ENCODE data around the gene IFI44L.

IFI44L gene

DNA sequence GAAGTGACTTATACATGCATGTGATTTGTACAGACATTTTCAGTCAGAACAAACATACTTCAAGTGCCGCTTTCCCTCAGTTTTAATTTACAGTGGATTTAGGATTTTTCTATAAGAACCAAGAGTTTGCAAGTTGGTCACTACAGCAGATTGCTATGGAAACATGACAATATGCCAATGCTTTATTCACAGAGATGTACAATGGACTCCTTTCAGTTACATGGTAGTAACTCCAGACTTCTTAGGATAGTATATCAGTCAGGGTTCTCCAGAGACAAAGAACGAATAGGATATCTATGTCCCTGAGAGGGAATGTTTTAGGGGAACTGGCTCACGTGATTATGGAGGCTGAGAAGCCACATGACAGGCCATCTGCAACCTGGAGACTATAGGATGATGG, 56.7 kb downstream of the IFI44L start:
- DNase-seq (ENCODE audit: extremely low read depth, low read depth): no peak
- TF ChIP-seq, protein P1, sequence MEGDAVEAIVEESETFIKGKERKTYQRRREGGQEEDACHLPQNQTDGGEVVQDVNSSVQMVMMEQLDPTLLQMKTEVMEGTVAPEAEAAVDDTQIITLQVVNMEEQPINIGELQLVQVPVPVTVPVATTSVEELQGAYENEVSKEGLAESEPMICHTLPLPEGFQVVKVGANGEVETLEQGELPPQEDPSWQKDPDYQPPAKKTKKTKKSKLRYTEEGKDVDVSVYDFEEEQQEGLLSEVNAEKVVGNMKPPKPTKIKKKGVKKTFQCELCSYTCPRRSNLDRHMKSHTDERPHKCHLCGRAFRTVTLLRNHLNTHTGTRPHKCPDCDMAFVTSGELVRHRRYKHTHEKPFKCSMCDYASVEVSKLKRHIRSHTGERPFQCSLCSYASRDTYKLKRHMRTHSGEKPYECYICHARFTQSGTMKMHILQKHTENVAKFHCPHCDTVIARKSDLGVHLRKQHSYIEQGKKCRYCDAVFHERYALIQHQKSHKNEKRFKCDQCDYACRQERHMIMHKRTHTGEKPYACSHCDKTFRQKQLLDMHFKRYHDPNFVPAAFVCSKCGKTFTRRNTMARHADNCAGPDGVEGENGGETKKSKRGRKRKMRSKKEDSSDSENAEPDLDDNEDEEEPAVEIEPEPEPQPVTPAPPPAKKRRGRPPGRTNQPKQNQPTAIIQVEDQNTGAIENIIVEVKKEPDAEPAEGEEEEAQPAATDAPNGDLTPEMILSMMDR (IDR thresholded peaks at IDR 0.05; ENCODE audit: low read depth, low read length, missing control alignments): no peak
- no peak overlapping the region for H3K4me3 ChIP-seq (replicated peaks; ENCODE audit: low read depth, low read length)

DNA sequence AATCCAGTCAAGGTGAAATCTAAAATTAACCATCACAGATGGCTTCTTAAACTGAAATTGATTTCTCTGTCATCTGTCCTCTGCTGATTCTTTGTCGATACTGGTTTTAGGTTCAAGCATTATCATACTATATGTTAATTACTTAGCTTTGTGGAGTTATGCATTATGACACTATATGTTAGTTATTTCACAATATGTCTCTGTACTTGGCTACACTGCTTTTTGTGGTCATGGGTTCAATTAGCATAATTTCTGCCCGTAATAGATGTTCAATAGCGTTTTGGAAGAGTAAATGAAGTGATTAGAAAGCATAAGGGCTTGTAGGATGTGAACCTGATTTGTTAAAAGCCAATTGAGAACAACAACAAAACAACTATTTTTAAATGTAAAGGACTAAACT, 57.5 kb downstream of the IFI44L start:
- TF ChIP-seq, protein P1 (IDR thresholded peaks at IDR 0.05; ENCODE audit: low read depth, low read length, missing control alignments): no peak
- H3K4me3 ChIP-seq (replicated peaks; ENCODE audit: low read depth, low read length): no peak overlapping the region
- no peak for DNase-seq (ENCODE audit: extremely low read depth, low read depth)

DNA sequence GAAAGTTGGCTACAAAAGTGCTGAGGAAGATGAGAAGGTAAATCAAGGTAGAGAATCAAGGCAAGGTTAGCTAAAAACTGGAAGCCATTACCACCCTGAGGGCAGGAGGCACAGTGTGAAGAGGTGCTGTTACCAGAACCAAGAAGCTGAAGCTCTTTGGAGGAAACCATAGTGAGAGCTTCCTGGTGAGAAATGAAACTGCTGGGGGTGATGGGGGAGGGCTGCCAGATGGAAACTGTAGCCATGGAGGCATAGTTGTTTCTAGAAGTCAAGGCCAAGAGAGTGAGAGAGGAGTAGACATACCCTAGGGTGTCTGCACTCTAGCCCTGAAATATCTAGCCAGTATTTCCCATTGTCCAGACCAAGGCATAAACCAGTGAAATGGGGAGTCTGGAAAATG, 58.1 kb downstream of the IFI44L start:
- no peak for DNase-seq (ENCODE audit: extremely low read depth, low read depth)
- TF ChIP-seq, protein P1 (IDR thresholded peaks at IDR 0.05; ENCODE audit: low read depth, low read length, missing control alignments): no peak
- no peak overlapping the region for H3K4me3 ChIP-seq (replicated peaks; ENCODE audit: low read depth, low read length)

DNA sequence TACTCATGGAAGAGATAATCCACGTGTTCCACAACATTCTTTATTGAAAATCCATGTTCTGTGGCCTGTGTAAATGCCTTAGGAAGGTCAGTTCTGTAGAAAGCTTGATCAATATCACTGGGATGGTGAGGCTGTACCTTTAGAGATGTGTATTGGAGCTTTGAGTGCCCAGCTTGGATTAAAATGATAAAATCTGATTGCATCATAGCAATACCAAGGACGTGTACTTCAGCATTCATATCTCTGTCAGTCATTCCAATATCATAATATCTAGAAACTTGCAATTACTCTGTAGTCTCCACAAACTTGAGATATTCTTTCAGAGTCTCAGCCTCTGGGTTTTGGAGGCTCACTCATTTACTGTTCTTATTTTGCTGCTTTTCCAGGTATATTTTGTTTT, 61.0 kb downstream of the IFI44L start:
- TF ChIP-seq, protein P1 (IDR thresholded peaks at IDR 0.05; ENCODE audit: low read depth, low read length, missing control alignments): no peak
- DNase-seq (ENCODE audit: extremely low read depth, low read depth): no peak
- H3K4me3 ChIP-seq (replicated peaks; ENCODE audit: low read depth, low read length): no peak overlapping the region

DNA sequence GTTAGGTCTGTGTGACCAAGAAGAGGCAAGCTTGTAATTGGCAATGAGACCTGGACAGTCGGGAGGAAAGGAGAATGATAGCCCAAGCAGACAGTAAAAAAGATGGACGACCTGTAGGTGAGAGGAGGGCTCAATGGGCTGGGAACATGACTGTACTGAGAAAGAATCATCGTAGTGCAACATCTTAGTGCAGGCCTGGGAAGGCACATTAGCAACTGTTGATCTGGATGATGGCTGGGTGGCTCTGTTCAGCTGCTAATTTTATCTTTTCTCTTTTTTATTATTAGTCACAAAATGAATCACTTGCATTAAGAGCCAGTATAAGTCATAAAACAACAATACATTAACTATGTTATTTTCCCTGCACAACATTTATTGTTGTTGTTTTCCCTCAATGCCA, 62.2 kb downstream of the IFI44L start:
- DNase-seq (ENCODE audit: extremely low read depth, low read depth): no peak
- TF ChIP-seq, protein P1 (IDR thresholded peaks at IDR 0.05; ENCODE audit: low read depth, low read length, missing control alignments): no peak
- no peak overlapping the region for H3K4me3 ChIP-seq (replicated peaks; ENCODE audit: low read depth, low read length)

DNA sequence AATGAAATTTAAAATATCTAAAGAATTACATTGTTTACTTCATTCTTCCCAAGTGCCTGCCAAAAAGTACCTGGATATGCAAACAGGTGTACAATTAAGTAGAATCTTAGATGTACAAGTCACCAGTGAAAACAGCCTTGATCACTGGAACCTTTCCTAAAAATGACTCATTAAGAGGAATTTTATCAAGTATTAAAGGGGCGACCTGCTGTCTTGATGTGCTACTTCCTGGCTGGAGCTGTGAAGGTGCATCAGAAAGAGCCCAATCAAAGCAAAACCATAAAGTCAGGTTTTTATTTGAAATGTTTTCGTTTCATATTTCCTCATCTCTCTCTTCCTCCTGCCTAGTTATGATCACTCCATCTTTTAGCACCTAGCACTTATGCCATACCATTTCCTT, 62.8 kb downstream of the IFI44L start:
- TF ChIP-seq, protein P1 (IDR thresholded peaks at IDR 0.05; ENCODE audit: low read depth, low read length, missing control alignments): no peak
- DNase-seq (ENCODE audit: extremely low read depth, low read depth): no peak
- H3K4me3 ChIP-seq (replicated peaks; ENCODE audit: low read depth, low read length): no peak overlapping the region

DNA sequence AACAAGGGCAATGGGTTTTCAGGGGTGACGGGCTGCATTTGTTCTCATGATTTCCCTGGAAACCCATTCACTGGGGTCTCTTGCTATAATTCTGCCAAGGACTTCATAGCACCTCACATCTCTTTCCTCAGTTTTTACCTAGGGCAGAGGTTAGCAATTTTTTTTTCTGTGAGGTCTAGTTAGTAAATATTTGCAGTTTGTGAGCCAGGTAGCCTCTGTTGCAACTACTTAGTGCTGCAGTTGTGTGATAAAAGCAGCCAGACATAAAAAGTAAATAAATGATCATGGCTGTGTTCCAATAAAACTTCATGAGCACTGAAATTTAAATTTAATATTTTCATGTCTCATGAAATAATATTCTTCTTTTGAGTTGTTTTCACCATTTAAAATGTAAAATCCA, 67.1 kb downstream of the IFI44L start:
- no peak for DNase-seq (ENCODE audit: extremely low read depth, low read depth)
- TF ChIP-seq, protein P1 (IDR thresholded peaks at IDR 0.05; ENCODE audit: low read depth, low read length, missing control alignments): no peak
- H3K4me3 ChIP-seq (replicated peaks; ENCODE audit: low read depth, low read length): no peak overlapping the region

Measured in HFF-Myc (cell line).